HG03354 (cell line): ENCODE data around the gene C22orf15.

Experiments
- ATAC-seq: cut with Tn5 transposase; IDR thresholded peaks from one replicate; pipeline ENCODE4 v1.9.1; 2021; ENCODE audit warnings: mild to moderate bottlenecking; ENCODE audit not compliant: unreplicated experiment, poor library complexity, severe bottlenecking

Gene C22orf15

DNA sequence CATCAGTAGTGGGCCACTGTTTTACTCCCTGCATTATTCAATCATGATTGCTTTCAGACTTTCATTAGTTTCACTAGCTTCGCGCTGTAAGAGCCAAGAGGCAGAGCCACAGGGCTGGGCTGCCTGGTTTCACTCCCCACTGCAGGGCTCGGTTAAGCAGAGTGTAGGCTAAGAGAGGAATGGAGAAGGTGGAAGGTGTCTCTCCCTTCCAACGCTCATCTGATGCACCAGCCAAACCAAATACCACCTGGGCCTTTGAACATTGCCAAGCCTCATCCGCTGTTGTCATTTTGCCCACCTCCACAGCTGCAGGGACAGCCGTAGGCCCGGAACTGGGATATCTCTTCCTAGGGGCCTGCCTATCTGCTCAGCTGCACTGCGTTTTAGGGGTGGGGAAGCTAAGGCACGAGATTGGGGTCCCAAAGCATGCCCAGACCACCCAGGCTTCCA lies 23.5 kb downstream of the C22orf15 start:
- no peak for ATAC-seq

DNA sequence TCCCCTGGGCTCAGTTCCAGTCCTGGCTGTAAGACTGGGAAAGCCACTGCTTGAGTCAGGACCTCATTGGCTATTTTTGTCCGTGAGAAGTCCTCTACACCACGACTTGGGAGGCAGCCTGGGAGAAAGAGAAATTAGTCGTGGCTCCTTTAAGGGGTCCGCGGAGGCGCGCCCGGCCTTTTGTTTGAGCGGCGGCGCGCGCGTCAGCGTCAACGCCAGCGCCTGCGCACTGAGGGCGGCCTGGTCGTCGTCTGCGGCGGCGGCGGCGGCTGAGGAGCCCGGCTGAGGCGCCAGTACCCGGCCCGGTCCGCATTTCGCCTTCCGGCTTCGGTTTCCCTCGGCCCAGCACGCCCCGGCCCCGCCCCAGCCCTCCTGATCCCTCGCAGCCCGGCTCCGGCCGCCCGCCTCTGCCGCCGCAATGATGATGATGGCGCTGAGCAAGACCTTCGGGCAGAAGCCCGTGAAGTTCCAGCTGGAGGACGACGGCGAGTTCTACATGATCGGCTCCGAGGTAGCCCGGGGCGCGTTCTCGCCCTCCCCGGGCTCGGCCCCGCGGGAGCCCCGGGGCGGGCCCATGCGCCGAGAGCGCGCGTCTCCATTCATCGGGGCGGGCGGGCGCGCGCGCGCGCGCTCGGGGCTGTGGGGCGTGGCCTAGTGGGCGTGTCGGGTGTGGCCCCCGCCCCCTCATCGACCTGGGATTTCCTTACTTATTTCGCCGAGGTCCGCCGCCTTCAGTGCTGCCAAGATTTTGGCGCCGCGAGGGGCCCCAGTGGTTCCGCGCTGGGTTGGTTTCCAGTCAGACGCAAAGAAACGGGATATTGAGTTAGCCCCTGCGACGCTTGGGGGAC lies 24.2 kb downstream of the C22orf15 start, which contains the start of gene SMARCB1:
Gene SMARCB1, plus strand, starts transcription at position 215 of the 848 bp plus-strand sequence. Its CDS starts 204 bp downstream, at position 419.
- peak; percentile 75 for ATAC-seq

GRCh38 chr22:23787600-23787896 lies 24.8 kb downstream of the C22orf15 start:
- ATAC-seq: peak; percentile 29

- ATAC-seq: no peak
Observed at GRCh38 chr22:23787910-23788309, 25.1 kb downstream of the C22orf15 start.

DNA sequence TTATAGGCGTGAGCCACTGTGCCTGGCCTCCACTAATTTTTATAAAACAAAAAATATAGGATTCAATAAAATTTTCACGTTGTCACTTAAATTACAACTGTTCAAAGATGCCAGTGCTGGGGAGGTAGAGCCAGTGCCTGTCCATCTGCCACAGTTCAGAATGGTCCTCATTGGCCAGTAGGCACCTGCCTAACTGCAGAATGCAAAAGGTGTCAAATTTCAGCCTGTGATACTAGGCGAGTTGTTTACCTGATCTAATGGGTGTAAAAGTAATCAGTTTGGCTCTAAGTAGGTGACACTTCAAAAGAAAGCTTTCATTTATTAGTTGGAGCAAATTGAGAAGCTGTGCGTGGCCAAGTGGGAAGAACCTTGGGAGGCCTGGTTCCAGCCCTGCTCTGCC lies 26.3 kb downstream of the C22orf15 start:
- no peak for ATAC-seq

- ATAC-seq: no peak
Observed at GRCh38 chr22:23789638-23790037, 26.8 kb downstream of the C22orf15 start.

GRCh38 chr22:23790819-23791737 lies 28.3 kb downstream of the C22orf15 start:
- ATAC-seq: no peak

DNA sequence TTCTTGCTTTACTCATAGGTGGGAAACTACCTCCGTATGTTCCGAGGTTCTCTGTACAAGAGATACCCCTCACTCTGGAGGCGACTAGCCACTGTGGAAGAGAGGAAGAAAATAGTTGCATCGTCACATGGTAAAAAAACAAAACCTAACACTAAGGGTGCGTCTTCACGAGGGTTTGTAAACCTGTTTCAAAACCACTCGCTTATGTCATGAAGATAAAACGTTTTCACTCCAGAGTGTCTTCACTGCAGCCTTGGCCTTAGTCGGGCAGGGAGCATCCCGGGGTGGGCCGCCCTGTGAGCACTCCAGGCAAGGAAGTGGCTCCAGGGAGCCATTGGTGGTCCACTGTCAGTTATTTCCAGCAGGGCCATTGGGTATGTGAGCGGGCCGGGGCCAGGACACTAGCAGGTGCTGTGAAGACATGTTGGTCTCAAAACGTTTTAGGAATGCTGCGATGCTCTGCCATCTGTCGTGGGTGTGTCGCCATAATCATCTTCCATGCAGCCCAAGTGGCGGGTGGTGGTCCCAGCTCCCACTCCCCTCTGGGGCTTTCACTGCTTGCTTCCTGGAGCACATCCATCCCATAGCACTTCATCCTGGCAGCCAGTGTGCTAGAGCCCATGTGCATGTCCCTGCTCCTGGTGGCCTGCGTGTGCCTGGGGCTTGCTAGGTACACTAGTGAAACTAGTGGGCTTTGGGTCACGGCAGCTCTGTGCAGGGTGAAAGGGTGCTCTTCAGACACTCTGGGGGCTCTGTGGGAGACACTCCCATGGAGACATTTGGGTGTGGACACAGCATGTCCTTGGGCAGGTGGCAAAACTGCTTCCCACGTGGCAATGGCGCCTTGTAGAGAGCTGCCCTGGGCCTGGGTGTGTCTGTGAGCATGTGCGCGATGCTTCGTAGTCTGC lies 29.2 kb downstream of the C22orf15 start:
- no peak for ATAC-seq

GRCh38 chr22:23793326-23793725 lies 30.5 kb downstream of the C22orf15 start:
- ATAC-seq: no peak

DNA sequence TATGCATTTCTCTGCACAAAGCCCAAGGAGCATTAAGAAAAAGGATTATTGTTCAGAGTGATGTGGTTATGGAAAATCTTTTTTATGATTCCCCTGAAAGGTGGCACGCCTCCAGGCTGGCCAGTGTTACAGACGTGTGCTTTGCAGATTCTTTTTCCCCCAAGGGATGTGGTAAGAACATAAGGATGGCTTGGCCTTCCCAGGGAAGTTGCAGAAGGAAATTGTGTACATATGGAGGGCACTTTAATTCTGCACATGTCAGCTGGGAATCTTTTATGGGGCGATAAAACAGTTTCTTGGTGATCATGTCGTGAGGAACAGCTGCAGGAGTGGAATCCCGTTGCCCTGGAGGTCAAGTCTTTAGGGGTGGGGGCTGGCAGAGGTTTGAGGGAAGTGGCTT lies 33.7 kb downstream of the C22orf15 start:
- ATAC-seq: no peak

- peak; percentile 54 for ATAC-seq
Observed at GRCh38 chr22:23800297-23801237, 37.8 kb downstream of the C22orf15 start.

DNA sequence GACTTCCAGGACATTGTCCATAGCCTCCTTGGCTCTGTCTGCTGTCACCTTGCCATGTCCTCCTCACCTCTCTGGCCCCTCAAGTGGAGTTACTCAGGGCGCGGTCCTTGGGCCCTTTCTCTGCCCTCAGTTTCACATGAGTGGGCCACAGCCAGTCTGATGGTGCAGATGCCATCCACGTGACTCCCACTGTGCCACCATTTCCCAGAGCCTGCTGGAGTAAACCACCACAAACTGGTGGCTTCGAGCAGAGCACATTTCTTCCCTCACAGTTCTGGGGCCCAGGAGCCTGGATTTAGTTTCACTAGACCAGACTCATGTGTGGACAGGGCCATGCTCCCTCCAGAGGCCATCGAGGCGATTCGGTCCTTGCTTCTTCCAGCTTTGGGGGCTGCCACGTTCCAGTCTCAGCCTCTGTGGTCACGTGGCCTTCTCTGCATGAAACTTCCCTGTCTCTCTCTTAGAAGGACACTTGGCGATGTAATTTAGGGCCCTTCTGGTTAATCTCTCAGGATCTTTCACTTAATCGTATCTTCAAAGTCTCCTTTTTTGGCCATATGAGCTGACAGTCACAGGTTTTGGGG lies 38.5 kb downstream of the C22orf15 start:
- ATAC-seq: no peak

DNA sequence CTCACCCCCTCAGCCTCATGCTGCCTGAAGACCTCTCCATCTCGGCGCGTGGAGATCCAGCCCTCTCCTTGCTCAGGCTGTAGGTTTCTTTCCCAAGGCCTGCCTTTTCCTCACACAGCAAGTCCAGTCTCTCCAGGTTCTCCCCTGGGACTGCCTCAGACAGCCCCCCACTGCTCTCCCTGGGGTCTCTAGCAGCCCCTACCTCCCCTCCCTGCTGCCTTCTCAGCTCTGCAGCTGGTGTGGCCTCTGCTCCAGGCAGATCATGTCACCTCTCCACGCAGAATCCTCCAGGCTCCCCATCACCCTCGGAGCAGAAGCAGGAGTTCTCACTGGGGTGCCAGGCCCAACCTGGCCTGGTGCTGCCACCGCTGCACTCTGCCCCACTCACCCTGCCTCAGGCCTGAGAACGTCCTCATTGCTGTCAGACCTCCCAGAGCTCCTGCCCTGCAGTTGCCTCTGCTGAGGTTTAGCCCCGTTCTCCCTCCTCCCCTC lies 39.1 kb downstream of the C22orf15 start:
- no peak for ATAC-seq

GRCh38 chr22:23803001-23803819 lies 40.4 kb downstream of the C22orf15 start:
- ATAC-seq: no peak

DNA sequence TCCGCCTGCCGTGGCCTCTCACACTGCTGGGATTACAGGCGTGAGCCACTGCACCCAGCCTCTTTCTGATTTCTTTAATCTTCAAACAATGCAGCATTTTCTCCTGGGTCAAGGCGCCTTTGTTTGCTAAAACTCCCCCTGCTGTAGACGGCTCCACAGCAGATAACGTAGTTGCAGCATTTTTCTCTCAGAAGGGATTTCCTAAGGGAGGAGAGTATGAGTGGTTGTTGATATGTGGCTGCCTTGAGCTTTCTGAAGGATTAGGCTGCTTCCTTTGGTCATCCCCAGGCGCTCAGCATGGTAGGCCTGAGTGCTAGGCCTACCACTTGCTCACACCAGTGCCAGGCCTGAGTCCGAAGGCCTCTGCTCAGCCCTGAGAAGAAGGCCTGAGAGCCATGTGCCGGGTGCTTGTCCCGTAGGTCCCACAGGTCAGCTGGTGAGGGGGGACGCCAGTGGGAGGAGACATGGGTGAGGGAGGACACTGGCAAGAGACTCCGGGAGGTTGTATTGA lies 42.0 kb downstream of the C22orf15 start:
- no peak for ATAC-seq

DNA sequence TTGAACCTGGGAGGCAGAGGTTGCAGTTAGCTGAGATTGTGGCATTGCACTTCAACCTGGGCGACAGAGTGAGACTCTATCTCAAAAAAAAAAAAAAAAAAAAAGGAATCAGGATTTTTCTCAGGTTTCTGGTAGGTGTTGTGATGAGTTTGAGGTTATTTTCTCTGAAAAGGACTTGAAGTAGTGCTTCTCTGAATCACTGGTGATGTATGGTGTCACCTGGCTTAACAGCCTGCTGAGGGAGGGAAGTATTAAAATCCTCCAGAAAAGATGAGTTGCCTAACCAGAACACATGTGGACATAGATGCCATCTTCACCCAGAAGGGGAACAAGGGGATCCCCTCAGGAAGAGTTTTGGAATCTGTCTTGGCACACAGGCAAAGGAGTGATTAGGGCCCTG lies 44.0 kb downstream of the C22orf15 start:
- no peak for ATAC-seq

DNA sequence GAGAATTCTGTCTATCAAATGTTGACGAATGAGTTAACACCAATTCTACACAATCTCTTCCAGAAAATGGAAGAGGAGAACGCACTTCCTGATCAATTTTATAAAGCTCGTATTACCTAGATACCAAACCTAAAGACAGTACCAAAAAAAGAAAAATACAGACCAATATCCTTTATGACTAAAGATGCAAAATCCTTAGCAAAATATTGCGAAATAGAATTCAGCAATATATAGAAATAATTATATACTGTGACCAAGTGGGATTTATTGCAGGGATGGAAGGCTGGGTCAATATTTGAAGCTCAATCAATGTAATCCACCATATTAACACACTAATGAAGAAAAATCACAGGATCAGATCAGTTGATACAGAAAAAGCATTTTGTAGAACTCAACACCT lies 49.6 kb downstream of the C22orf15 start:
- ATAC-seq: no peak
